Dedifferentiated amniotic fluid mesenchymal stem cell (primary cell): ENCODE measurements around the gene SNX7.

Experiments
- DNase-seq: peaks from one replicate; pipeline ENCODE4 v3.0.0-alpha.2; 2016; ENCODE audit errors: extremely low spot score

Gene SNX7

GRCh38 chr1:98697781-98698180 is 36.3 kb downstream of the SNX7 start:
- DNase-seq: no peak

GRCh38 chr1:98698625-98699024 is 37.1 kb downstream of the SNX7 start:
- DNase-seq: no peak

- DNase-seq: no peak
Measured at GRCh38 chr1:98700228-98700627, 38.7 kb downstream of the SNX7 start.

GRCh38 chr1:98702976-98703375 is 41.5 kb downstream of the SNX7 start:
- no peak for DNase-seq

GRCh38 chr1:98704474-98704873 is 43.0 kb downstream of the SNX7 start:
- DNase-seq: no peak

- DNase-seq: no peak
Measured at GRCh38 chr1:98704971-98705370, 43.5 kb downstream of the SNX7 start.

- no peak for DNase-seq
Measured at GRCh38 chr1:98705591-98705990, 44.1 kb downstream of the SNX7 start.

GRCh38 chr1:98706173-98706843 is 44.8 kb downstream of the SNX7 start:
- no peak for DNase-seq

- no peak for DNase-seq
Measured at GRCh38 chr1:98707556-98707955, 46.0 kb downstream of the SNX7 start.

GRCh38 chr1:98709906-98710305 is 48.4 kb downstream of the SNX7 start:
- DNase-seq: no peak

- DNase-seq: no peak
Measured at GRCh38 chr1:98723574-98723973, 62.1 kb downstream of the SNX7 start.

- no peak for DNase-seq
Measured at GRCh38 chr1:98732985-98733781, 71.7 kb downstream of the SNX7 start.

GRCh38 chr1:98733782-98734112 is 72.2 kb downstream of the SNX7 start:
- DNase-seq: no peak

- no peak for DNase-seq
Measured at GRCh38 chr1:98735756-98736155, 74.2 kb downstream of the SNX7 start.

- DNase-seq: no peak
Measured at GRCh38 chr1:98737835-98738234, 76.3 kb downstream of the SNX7 start.

GRCh38 chr1:98739762-98740161 is 78.2 kb downstream of the SNX7 start:
- DNase-seq: no peak

GRCh38 chr1:98741164-98741563 is 79.6 kb downstream of the SNX7 start:
- no peak for DNase-seq

- DNase-seq: no peak
Measured at GRCh38 chr1:98749152-98749756, 87.7 kb downstream of the SNX7 start.

GRCh38 chr1:98754176-98754575 is 92.7 kb downstream of the SNX7 start:
- DNase-seq: no peak

- DNase-seq: no peak
Measured at GRCh38 chr1:98761219-98761865, 99.8 kb downstream of the SNX7 start.

GRCh38 chr1:98763488-98764150 is 102.1 kb downstream of the SNX7 start:
- DNase-seq: no peak

- no peak for DNase-seq
Measured at GRCh38 chr1:98764485-98764884, 103.0 kb downstream of the SNX7 start.
